ENCODE measurements around the gene ZNF318. TPM values are rescaled to one million over a fixed set of nuclear protein-coding genes. Genes with fewer than 3 reads are reported as not detected.

Gene ZNF318
- total RNA-seq, 1 experiment from 2014 or later, result 15.8 TPM

DNA sequence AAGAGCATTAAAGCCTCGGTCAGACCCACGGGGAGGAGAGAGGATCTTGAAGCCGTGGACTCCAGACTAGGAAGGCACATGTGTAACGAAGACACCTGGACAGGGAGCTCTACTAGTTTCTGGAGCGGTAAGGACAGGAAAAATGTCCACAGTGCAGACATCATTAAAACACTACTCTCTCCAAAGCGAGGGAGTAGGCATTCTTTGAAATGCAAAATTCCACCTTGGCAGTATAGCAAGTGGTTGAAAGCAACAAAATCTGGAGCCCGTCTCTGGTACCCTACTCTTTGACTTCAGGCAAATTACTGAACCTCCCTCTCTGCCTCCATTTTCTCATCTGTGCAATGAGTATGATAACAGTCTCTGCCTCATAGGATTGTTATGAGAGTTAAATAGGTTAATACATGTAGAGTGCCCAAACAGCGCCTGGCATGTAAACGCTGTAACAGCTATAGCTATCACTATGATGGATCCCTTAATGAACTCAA is 60.4 kb downstream of the ZNF318 start:
- Mint-ChIP-seq H3K4me1 (ENCODE audit: low read depth, unreplicated experiment) (peaks cover 10% of the 10 kb centered on the region), H3K27ac (ENCODE audit: unreplicated experiment) (no peak overlapping the region), H3K27me3 (ENCODE audit: unreplicated experiment) (peaks cover 6% of the 10 kb centered on the region), H3K36me3 (ENCODE audit: insufficient read depth, unreplicated experiment) (peaks cover 9% of the 10 kb centered on the region), H3K4me3 (ENCODE audit: low read depth, unreplicated experiment) (peak overlapping the region; percentile 74), H3K9me3 (ENCODE audit: low read depth, unreplicated experiment) (no peaks in the 10 kb centered on the region)
- no TSS peak for BruUV-seq (replicated peaks)
- CTCF ChIA-PET, result interaction anchor here (0.6 to 2.2 kb wide), 12 partner anchors 11 to 330 kb away, joined by 3 to 38 read pairs (median 6); partner anchors contain the start of genes ABCC10, DNPH1, KLHDC3 and SLC22A7
- TF ChIP-seq, protein P1, sequence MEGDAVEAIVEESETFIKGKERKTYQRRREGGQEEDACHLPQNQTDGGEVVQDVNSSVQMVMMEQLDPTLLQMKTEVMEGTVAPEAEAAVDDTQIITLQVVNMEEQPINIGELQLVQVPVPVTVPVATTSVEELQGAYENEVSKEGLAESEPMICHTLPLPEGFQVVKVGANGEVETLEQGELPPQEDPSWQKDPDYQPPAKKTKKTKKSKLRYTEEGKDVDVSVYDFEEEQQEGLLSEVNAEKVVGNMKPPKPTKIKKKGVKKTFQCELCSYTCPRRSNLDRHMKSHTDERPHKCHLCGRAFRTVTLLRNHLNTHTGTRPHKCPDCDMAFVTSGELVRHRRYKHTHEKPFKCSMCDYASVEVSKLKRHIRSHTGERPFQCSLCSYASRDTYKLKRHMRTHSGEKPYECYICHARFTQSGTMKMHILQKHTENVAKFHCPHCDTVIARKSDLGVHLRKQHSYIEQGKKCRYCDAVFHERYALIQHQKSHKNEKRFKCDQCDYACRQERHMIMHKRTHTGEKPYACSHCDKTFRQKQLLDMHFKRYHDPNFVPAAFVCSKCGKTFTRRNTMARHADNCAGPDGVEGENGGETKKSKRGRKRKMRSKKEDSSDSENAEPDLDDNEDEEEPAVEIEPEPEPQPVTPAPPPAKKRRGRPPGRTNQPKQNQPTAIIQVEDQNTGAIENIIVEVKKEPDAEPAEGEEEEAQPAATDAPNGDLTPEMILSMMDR (IDR thresholded peaks at IDR 0.05; ENCODE audit: unreplicated experiment), result no peak
- intact Hi-C loops (cut with micrococcal nuclease; ENCODE audit: unreplicated experiment), result no loop called here
- DNase-seq, result no peak

DNA sequence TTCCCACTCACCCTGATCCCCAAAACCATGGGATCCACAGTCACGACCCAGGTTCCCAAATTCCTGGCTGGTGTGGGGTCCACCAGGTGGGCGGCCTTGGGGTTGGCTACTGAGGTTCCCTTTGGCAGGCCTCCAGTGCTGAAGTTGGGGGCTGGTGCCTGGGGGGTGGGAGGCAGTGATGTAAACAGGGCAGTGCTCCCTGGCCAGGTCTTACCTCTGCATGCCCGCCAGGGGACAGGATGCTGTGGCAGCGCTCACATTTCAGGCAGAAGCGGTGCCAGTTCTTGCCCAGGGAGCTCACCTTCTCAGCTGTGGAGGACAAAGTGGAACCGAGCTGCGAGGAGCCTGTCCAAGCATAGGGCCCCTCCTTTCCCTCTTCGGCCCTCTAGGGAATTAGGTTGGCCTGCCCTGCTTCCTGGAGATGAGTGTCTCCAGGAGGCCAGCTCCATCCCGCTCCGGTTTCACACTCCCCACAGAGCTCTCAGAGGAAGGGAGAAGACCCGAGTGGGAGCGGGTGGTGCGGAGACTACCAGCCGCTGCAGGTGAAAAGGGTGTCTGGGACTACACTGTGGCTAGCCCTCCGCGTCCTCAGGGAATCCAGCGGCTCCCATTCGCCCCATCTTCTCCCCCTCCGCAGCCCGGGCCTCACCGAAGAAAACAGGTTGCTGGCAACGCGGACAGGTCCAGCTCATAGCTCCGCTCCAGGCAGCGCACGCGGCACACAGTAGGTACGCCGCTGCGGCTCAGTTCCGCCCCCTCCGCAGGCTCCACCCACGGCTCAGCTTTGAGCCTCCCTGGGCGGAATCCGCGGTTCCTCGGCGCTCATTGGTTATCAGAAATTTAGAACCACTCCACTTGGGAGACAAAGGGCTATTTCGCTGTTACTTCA is 61.1 kb downstream of the ZNF318 start, which contains the start of gene CRIP3:
CRIP3 (minus strand) TSS at position 726 of the 889 bp plus-strand sequence; CDS start at position 692, 34 bp downstream.
- peak; percentile 74 for DNase-seq
- Mint-ChIP-seq H3K4me3 (ENCODE audit: low read depth, unreplicated experiment) (peak within 1 kb of the TSS; percentile 74), H3K4me1 (ENCODE audit: low read depth, unreplicated experiment) (peaks cover 10% of the 10 kb centered on the region), H3K9me3 (ENCODE audit: low read depth, unreplicated experiment) (no peaks in the 10 kb centered on the region), H3K27ac (ENCODE audit: unreplicated experiment) (no peak within 1 kb of the TSS), H3K36me3 (ENCODE audit: insufficient read depth, unreplicated experiment) (peaks cover 9% of the 10 kb centered on the region), H3K27me3 (ENCODE audit: unreplicated experiment) (no peaks in the 10 kb centered on the region)
- TF ChIP-seq, protein P1 (IDR thresholded peaks at IDR 0.05; ENCODE audit: unreplicated experiment), result peak; percentile 74
- CTCF ChIA-PET, result interaction anchor here (0.7 to 2.2 kb wide), 16 partner anchors 8 to 329 kb away, joined by 3 to 38 read pairs (median 4); partner anchors contain the start of genes ABCC10, DNPH1, KLHDC3 and SLC22A7
- intact Hi-C loops (cut with micrococcal nuclease; ENCODE audit: unreplicated experiment), result no loop called here
- BruUV-seq (replicated peaks), result no TSS peak

DNA sequence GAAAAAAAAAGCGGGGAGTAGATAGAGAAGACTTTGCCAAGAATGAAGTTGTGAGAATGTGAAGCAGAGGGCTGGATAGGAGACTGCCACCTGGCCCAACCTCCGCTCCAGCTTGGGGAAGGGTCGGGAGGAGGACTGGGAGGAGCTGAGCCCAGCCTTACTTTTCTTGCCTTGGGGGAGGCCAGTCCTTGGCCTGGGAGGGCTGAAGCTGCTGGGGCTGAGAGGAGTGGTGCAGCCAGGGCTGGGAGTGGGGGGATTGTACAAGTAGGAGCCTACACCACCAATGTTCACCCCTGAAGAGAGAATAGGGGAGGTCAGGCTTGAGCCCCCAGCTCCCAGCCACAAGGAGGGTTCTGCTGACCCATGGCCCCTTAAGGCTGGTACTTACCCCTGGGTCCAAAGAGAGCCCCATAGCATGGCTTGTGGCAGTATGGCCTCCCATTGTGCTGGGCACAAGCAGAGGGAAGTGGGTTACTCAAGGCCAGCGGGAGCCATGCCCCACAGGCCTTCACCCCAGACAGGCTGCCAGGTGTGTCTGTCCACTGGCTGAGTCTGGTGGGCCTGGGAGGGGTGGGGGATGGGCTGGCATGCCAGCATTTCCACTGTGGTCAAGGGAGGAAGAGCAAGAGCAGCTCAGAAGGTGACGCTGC is 61.9 kb downstream of the ZNF318 start:
- H3K9me3 Mint-ChIP-seq (ENCODE audit: low read depth, unreplicated experiment), result no peaks in the 10 kb centered on the region
- peak overlapping the region; percentile 74 for H3K4me3 Mint-ChIP-seq (ENCODE audit: low read depth, unreplicated experiment)
- no peak for DNase-seq
- H3K36me3 Mint-ChIP-seq (ENCODE audit: insufficient read depth, unreplicated experiment), result peaks cover 9% of the 10 kb centered on the region
- no peak overlapping the region for H3K27ac Mint-ChIP-seq (ENCODE audit: unreplicated experiment)
- peaks cover 10% of the 10 kb centered on the region for H3K4me1 Mint-ChIP-seq (ENCODE audit: low read depth, unreplicated experiment)
- no peaks in the 10 kb centered on the region for H3K27me3 Mint-ChIP-seq (ENCODE audit: unreplicated experiment)
- no TSS peak for BruUV-seq (replicated peaks)
- intact Hi-C loops (cut with micrococcal nuclease; ENCODE audit: unreplicated experiment), result no loop called here
- TF ChIP-seq, protein P1 (IDR thresholded peaks at IDR 0.05; ENCODE audit: unreplicated experiment), result no peak
- CTCF ChIA-PET, result interaction anchor here (0.8 to 2.2 kb wide), 9 partner anchors 7 to 120 kb away, joined by 3 to 38 read pairs (median 3); partner anchors contain the start of genes ABCC10 and DNPH1

DNA sequence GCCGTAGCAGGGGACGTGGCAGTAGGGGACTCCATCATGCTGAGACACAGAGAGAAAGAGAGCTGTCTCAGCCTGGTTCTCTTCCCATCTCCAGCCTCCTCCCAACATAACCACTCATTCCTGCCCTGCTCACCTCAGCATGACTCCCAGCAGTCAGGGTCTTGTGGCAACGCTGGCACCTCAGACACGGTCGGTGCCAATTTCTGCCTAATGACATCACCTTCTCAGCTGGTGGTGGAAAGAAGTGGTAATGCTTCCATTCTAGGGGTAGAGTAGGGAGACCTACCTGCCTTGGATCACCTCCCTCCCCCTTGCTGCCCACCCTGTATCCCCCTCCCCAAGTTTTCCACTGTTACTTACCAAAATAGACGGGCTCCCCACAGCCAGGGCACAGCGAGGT is 63.4 kb downstream of the ZNF318 start:
- H3K27me3 Mint-ChIP-seq (ENCODE audit: unreplicated experiment), result peaks cover 15% of the 10 kb centered on the region
- H3K4me1 Mint-ChIP-seq (ENCODE audit: low read depth, unreplicated experiment), result peaks cover 9% of the 10 kb centered on the region
- TF ChIP-seq, protein P1 (IDR thresholded peaks at IDR 0.05; ENCODE audit: unreplicated experiment), result no peak
- intact Hi-C loops (cut with micrococcal nuclease; ENCODE audit: unreplicated experiment), result no loop called here
- peaks cover 9% of the 10 kb centered on the region for H3K36me3 Mint-ChIP-seq (ENCODE audit: insufficient read depth, unreplicated experiment)
- no TSS peak for BruUV-seq (replicated peaks)
- no peak overlapping the region for H3K4me3 Mint-ChIP-seq (ENCODE audit: low read depth, unreplicated experiment)
- DNase-seq, result no peak
- CTCF ChIA-PET, result interaction anchor here (0.6 kb wide), 1 partner anchor 13 kb away, joined by 4 read pairs; no protein-coding TSS in a partner anchor
- H3K9me3 Mint-ChIP-seq (ENCODE audit: low read depth, unreplicated experiment), result no peaks in the 10 kb centered on the region
- H3K27ac Mint-ChIP-seq (ENCODE audit: unreplicated experiment), result no peak overlapping the region
